ENCODE data around the gene ADAMTSL3. TPM values are rescaled to one million over a fixed set of nuclear protein-coding genes. Genes with fewer than 3 reads are reported as not detected.

The ADAMTSL3 gene
- total RNA-seq, 1 experiment from 2014 or later, result 0.07 TPM

- Histone ChIP-seq H3K9me3 (no peaks in the 10 kb centered on the region), H3K4me1 (no peaks in the 10 kb centered on the region), H3K36me3 (ENCODE audit: control insufficient read depth, insufficient read depth, low read length) (no peaks in the 10 kb centered on the region), H3K4me3 (ENCODE audit: low read depth, low read length) (no peak overlapping the region), H3K27me3 (replicated peaks; ENCODE audit: control insufficient read depth, insufficient read depth, low read length) (no peaks in the 10 kb centered on the region)
- no peak overlapping the region for H3K4me3 Mint-ChIP-seq (ENCODE audit: unreplicated experiment)
- no peaks in the 10 kb centered on the region for H3K4me1 Mint-ChIP-seq (ENCODE audit: low read depth, unreplicated experiment)
- ChIA-PET POLR2A (no interaction called here), CTCF (no interaction called here)
- H3K27ac Mint-ChIP-seq (ENCODE audit: unreplicated experiment), result no peak overlapping the region
- H3K36me3 Mint-ChIP-seq (ENCODE audit: insufficient read depth, unreplicated experiment), result no peaks in the 10 kb centered on the region
- no TSS peak for BruUV-seq (replicated peaks)
- intact Hi-C loops (cut with micrococcal nuclease; ENCODE audit: unreplicated experiment), result no loop called here
- H3K27me3 Mint-ChIP-seq (ENCODE audit: insufficient read depth, unreplicated experiment), result peaks cover 9% of the 10 kb centered on the region
- no peak for TF ChIP-seq CTCF (IDR thresholded peaks at IDR 0.05; ENCODE audit: insufficient read depth in 1 of 2, low read depth in 1 of 2, low read length in 1 of 2, severe bottlenecking in 1 of 2, unreplicated experiment in 1 of 2)
- H3K9me3 Mint-ChIP-seq (ENCODE audit: unreplicated experiment), result no peaks in the 10 kb centered on the region
- no peak for DNase-seq
Observed at GRCh38 chr15:83732196-83732595, 78.3 kb downstream of the ADAMTSL3 start.

- Histone ChIP-seq H3K4me3 (ENCODE audit: low read depth, low read length) (no peak overlapping the region), H3K4me1 (no peaks in the 10 kb centered on the region), H3K36me3 (ENCODE audit: control insufficient read depth, insufficient read depth, low read length) (no peaks in the 10 kb centered on the region), H3K9me3 (no peaks in the 10 kb centered on the region), H3K27me3 (replicated peaks; ENCODE audit: control insufficient read depth, insufficient read depth, low read length) (no peaks in the 10 kb centered on the region)
- Mint-ChIP-seq H3K4me1 (ENCODE audit: low read depth, unreplicated experiment) (no peaks in the 10 kb centered on the region), H3K4me3 (ENCODE audit: unreplicated experiment) (no peak overlapping the region), H3K27ac (ENCODE audit: unreplicated experiment) (no peak overlapping the region), H3K27me3 (ENCODE audit: insufficient read depth, unreplicated experiment) (peaks cover 9% of the 10 kb centered on the region), H3K9me3 (ENCODE audit: unreplicated experiment) (no peaks in the 10 kb centered on the region), H3K36me3 (ENCODE audit: insufficient read depth, unreplicated experiment) (no peaks in the 10 kb centered on the region)
- no peak for TF ChIP-seq CTCF (IDR thresholded peaks at IDR 0.05; ENCODE audit: insufficient read depth in 1 of 2, low read depth in 1 of 2, low read length in 1 of 2, severe bottlenecking in 1 of 2, unreplicated experiment in 1 of 2)
- ChIA-PET CTCF (no interaction called here), POLR2A (no interaction called here)
- no peak for DNase-seq
- no TSS peak for BruUV-seq (replicated peaks)
- intact Hi-C loops (cut with micrococcal nuclease; ENCODE audit: unreplicated experiment), result no loop called here
Observed at GRCh38 chr15:83732770-83733169, 78.8 kb downstream of the ADAMTSL3 start.

GRCh38 chr15:83733206-83733605 is 79.3 kb downstream of the ADAMTSL3 start:
- intact Hi-C loops (cut with micrococcal nuclease; ENCODE audit: unreplicated experiment), result no loop called here
- Mint-ChIP-seq H3K4me3 (ENCODE audit: unreplicated experiment) (no peak overlapping the region), H3K9me3 (ENCODE audit: unreplicated experiment) (no peaks in the 10 kb centered on the region), H3K27me3 (ENCODE audit: insufficient read depth, unreplicated experiment) (peaks cover 5% of the 10 kb centered on the region), H3K27ac (ENCODE audit: unreplicated experiment) (no peak overlapping the region), H3K36me3 (ENCODE audit: insufficient read depth, unreplicated experiment) (no peaks in the 10 kb centered on the region), H3K4me1 (ENCODE audit: low read depth, unreplicated experiment) (no peaks in the 10 kb centered on the region)
- no TSS peak for BruUV-seq (replicated peaks)
- Histone ChIP-seq H3K9me3 (no peaks in the 10 kb centered on the region), H3K4me1 (no peaks in the 10 kb centered on the region), H3K4me3 (ENCODE audit: low read depth, low read length) (no peak overlapping the region), H3K36me3 (ENCODE audit: control insufficient read depth, insufficient read depth, low read length) (no peaks in the 10 kb centered on the region), H3K27me3 (replicated peaks; ENCODE audit: control insufficient read depth, insufficient read depth, low read length) (no peaks in the 10 kb centered on the region)
- ChIA-PET POLR2A (no interaction called here), CTCF (no interaction called here)
- no peak for DNase-seq
- no peak for TF ChIP-seq CTCF (IDR thresholded peaks at IDR 0.05; ENCODE audit: insufficient read depth in 1 of 2, low read depth in 1 of 2, low read length in 1 of 2, severe bottlenecking in 1 of 2, unreplicated experiment in 1 of 2)

Data from Caco-2 (cell line).